Loucy (cell line): Measurements from ENCODE around the gene SRSF3.

Experiments used
- H2AFZ ChIP-seq: fragments of 200-600 bp; sonication (generic); 2 replicates; pipeline ENCODE4 v1.6.0; 2016; ENCODE audit warnings: antibody characterized with exemption, mild to moderate bottlenecking, low read length, moderate library complexity
- H3F3A ChIP-seq: fragments of 200-600 bp; 2 replicates; pipeline ENCODE4 v1.6.0; 2016; ENCODE audit warnings: antibody characterized with exemption, low read depth, mild to moderate bottlenecking
- H3K27me3 ChIP-seq: fragments of 200-600 bp; sonication (generic); 2 replicates; pipeline ENCODE4 v1.6.1; 2014; ENCODE audit warnings: low read length, mild to moderate bottlenecking; ENCODE audit not compliant: insufficient read depth, poor library complexity, severe bottlenecking
- H3K36me3 ChIP-seq: fragments of 200-600 bp; sonication (generic); 2 replicates; pipeline ENCODE4 v1.6.1; 2016; ENCODE audit warnings: low read length; ENCODE audit not compliant: insufficient read depth
- H3K4me1 ChIP-seq: fragments of 200-600 bp; sonication (generic); 2 replicates; pipeline ENCODE4 v1.5.1; 2014; ENCODE audit warnings: low read length, mild to moderate bottlenecking; ENCODE audit not compliant: insufficient read depth, poor library complexity, severe bottlenecking
- H3K4me2 ChIP-seq: fragments of 200-600 bp; sonication (generic); 2 replicates; pipeline ENCODE4 v1.6.0; 2014; ENCODE audit warnings: antibody characterized with exemption, low read length, low read depth, mild to moderate bottlenecking; ENCODE audit not compliant: poor library complexity, severe bottlenecking
- H3K4me3 ChIP-seq: fragments of 200-600 bp; sonication (generic); 2 replicates; pipeline ENCODE4 v1.5.1; 2014; ENCODE audit warnings: low read length, mild to moderate bottlenecking, mixed read lengths; ENCODE audit not compliant: poor library complexity, severe bottlenecking
- H3K79me2 ChIP-seq: fragments of 200-600 bp; sonication (generic); 2 replicates; pipeline ENCODE4 v1.6.1; 2014; ENCODE audit warnings: low read length; ENCODE audit not compliant: insufficient read depth
- H3K9ac ChIP-seq: fragments of 200-600 bp; sonication (generic); 2 replicates; pipeline ENCODE4 v1.6.0; 2014; ENCODE audit warnings: mild to moderate bottlenecking, low read depth, low read length, moderate library complexity; ENCODE audit not compliant: poor library complexity, severe bottlenecking
- H3K9me2 ChIP-seq: fragments of 200-600 bp; sonication (generic); replicated peaks from 2 replicates; pipeline ENCODE4 v1.6.1; 2016; ENCODE audit warnings: low read depth, low read length, mixed read lengths
- H3K9me3 ChIP-seq: fragments of 200-600 bp; sonication (generic); 2 replicates; pipeline ENCODE4 v1.6.1; 2014; ENCODE audit warnings: mild to moderate bottlenecking, antibody characterized with exemption, low read length, low read depth; ENCODE audit not compliant: insufficient read depth
- H4K20me1 ChIP-seq: fragments of 200-600 bp; sonication (generic); 2 replicates; pipeline ENCODE4 v1.6.0; 2014; ENCODE audit warnings: antibody characterized with exemption, low read length, mild to moderate bottlenecking; ENCODE audit not compliant: insufficient read depth, poor library complexity, severe bottlenecking
- CTCF ChIP-seq: fragments of 200-600 bp; sonication (generic); conservative IDR thresholded peaks from 2 replicates; pipeline ENCODE4 v1.5.1; 2014; ENCODE audit warnings: mild to moderate bottlenecking, antibody characterized with exemption, low read length
- EZH2phosphoT487 ChIP-seq: fragments of 200-600 bp; IDR thresholded peaks from 2 replicates; pipeline ENCODE4 v1.6.1; 2018; ENCODE audit warnings: antibody characterized with exemption, mild to moderate bottlenecking, moderate library complexity, borderline replicate concordance

The SRSF3 gene

GRCh38 chr6:36594029-36594815, at the start of gene SRSF3:
SRSF3 (plus strand) TSS chr6:36594362; CDS start chr6:36596763, 2,401 bp downstream.
- Histone ChIP-seq H3K9ac (peak within 1 kb of the TSS; percentile 97), H3K9me3 (no peaks in the 10 kb centered on the region), H3K4me1 (peaks cover 28% of the 10 kb centered on the region), H3F3A (peaks cover 6% of the 10 kb centered on the region), H3K4me3 (peak within 1 kb of the TSS; percentile 81), H3K36me3 (peaks cover 31% of the 10 kb centered on the region), H3K9me2 (no peaks in the 10 kb centered on the region), H4K20me1 (peaks cover 48% of the 10 kb centered on the region), H3K27me3 (peaks cover 38% of the 10 kb centered on the region), H2AFZ (peak within 1 kb of the TSS; percentile 88), H3K79me2 (peaks cover 70% of the 10 kb centered on the region), H3K4me2 (peak within 1 kb of the TSS; percentile 100)
- TF ChIP-seq CTCF (peak; percentile 29), EZH2phosphoT487 (no peak)

GRCh38 chr6:36545767-36546307, 48.3 kb upstream of the SRSF3 start:
- H3K27me3 ChIP-seq = peaks cover 5% of the 10 kb centered on the region
- H3K4me3 ChIP-seq = peak overlapping the region; percentile 99
- peaks cover 54% of the 10 kb centered on the region for H4K20me1 ChIP-seq
- H3K4me2 ChIP-seq = peak overlapping the region; percentile 96
- H3K9ac ChIP-seq = peak overlapping the region; percentile 100
- H3K4me1 ChIP-seq = peaks cover 57% of the 10 kb centered on the region
- no peaks in the 10 kb centered on the region for H3K9me2 ChIP-seq
- no peak overlapping the region for H2AFZ ChIP-seq
- no peaks in the 10 kb centered on the region for H3K36me3 ChIP-seq
- H3K79me2 ChIP-seq = peaks cover 69% of the 10 kb centered on the region
- no peaks in the 10 kb centered on the region for H3K9me3 ChIP-seq
- no peaks in the 10 kb centered on the region for H3F3A ChIP-seq
- TF ChIP-seq EZH2phosphoT487 = no peak
- no peak for TF ChIP-seq CTCF

GRCh38 chr6:36546308-36546919, 47.7 kb upstream of the SRSF3 start:
- H3K27me3 ChIP-seq = peaks cover 5% of the 10 kb centered on the region
- H3F3A ChIP-seq = no peaks in the 10 kb centered on the region
- TF ChIP-seq EZH2phosphoT487 (no peak), CTCF (no peak)
- peaks cover 63% of the 10 kb centered on the region for H3K79me2 ChIP-seq
- H2AFZ ChIP-seq = 0 out of 2 replicates have a peak overlapping the region, but pooled peaks have one; percentile 3
- no peaks in the 10 kb centered on the region for H3K9me2 ChIP-seq
- no peaks in the 10 kb centered on the region for H3K9me3 ChIP-seq
- no peaks in the 10 kb centered on the region for H3K36me3 ChIP-seq
- H4K20me1 ChIP-seq = peaks cover 48% of the 10 kb centered on the region
- H3K4me1 ChIP-seq = peaks cover 56% of the 10 kb centered on the region
- H3K9ac ChIP-seq = peak overlapping the region; percentile 100
- peak overlapping the region; percentile 99 for H3K4me3 ChIP-seq
- peak overlapping the region; percentile 96 for H3K4me2 ChIP-seq
